GM21723 (cell line): Measurements from ENCODE around the gene LEMD2.

Experiments used
- ATAC-seq: cut with Tn5 transposase; IDR thresholded peaks from one replicate; pipeline ENCODE4 v1.9.1; 2021; ENCODE audit warnings: mild to moderate bottlenecking, moderate library complexity; ENCODE audit not compliant: unreplicated experiment

The LEMD2 gene

GRCh38 chr6:33742837-33743236, 46.1 kb downstream of the LEMD2 start:
- no peak for ATAC-seq

GRCh38 chr6:33742092-33742491, 46.8 kb downstream of the LEMD2 start:
- no peak for ATAC-seq

- ATAC-seq: no peak
Measured at GRCh38 chr6:33740794-33741193, 48.1 kb downstream of the LEMD2 start.

- ATAC-seq: no peak
Measured at GRCh38 chr6:33740204-33740608, 48.7 kb downstream of the LEMD2 start.

- ATAC-seq: no peak
Measured at GRCh38 chr6:33739571-33739970, 49.4 kb downstream of the LEMD2 start.

- no peak for ATAC-seq
Measured at GRCh38 chr6:33738879-33739278, 50.1 kb downstream of the LEMD2 start.

- ATAC-seq: no peak
Measured at GRCh38 chr6:33738153-33738552, 50.8 kb downstream of the LEMD2 start.

- no peak for ATAC-seq
Measured at GRCh38 chr6:33737267-33738026, 51.5 kb downstream of the LEMD2 start.

- no peak for ATAC-seq
Measured at GRCh38 chr6:33735216-33735615, 53.7 kb downstream of the LEMD2 start.

GRCh38 chr6:33733709-33734007, 55.3 kb downstream of the LEMD2 start:
- no peak for ATAC-seq

- ATAC-seq: no peak
Measured at GRCh38 chr6:33732817-33733708, 55.9 kb downstream of the LEMD2 start.

- no peak for ATAC-seq
Measured at GRCh38 chr6:33732385-33732784, 56.5 kb downstream of the LEMD2 start.

GRCh38 chr6:33731751-33732282, 57.1 kb downstream of the LEMD2 start:
- no peak for ATAC-seq

GRCh38 chr6:33731035-33731434, 57.9 kb downstream of the LEMD2 start:
- no peak for ATAC-seq

GRCh38 chr6:33730611-33731010, 58.3 kb downstream of the LEMD2 start:
- ATAC-seq: no peak

- no peak for ATAC-seq
Measured at GRCh38 chr6:33729059-33729458, 59.9 kb downstream of the LEMD2 start.

GRCh38 chr6:33728438-33728837, 60.5 kb downstream of the LEMD2 start:
- ATAC-seq: no peak

- no peak for ATAC-seq
Measured at GRCh38 chr6:33727932-33728331, 61.0 kb downstream of the LEMD2 start.

GRCh38 chr6:33727126-33727525, 61.8 kb downstream of the LEMD2 start:
- no peak for ATAC-seq

GRCh38 chr6:33726696-33727095, 62.2 kb downstream of the LEMD2 start:
- no peak for ATAC-seq

- ATAC-seq: no peak
Measured at GRCh38 chr6:33725891-33726673, 62.8 kb downstream of the LEMD2 start.
